Skeletal muscle tissue (tissue), 4 donors: ENCODE measurements around the gene NTN3. TPM values are rescaled to one million over a fixed set of nuclear protein-coding genes. Genes with fewer than 3 reads are reported as not detected.
A peak's percentile ranks its signal among the peaks of the same experiment; 100 is the strongest.

Source experiments
- H3K27ac ChIP-seq: one replicate; pipeline ENCODE4 v1.7.0; 2013; ENCODE audit warnings: mild to moderate bottlenecking, low read depth, low read length, inconsistent platforms
- H3K27me3 ChIP-seq, 3 donors: one replicate each; pipeline ENCODE4 v1.7.0; 2013; ENCODE audit warnings: low read length in 3 of 3; ENCODE audit not compliant: control insufficient read depth in 3 of 3, insufficient read depth in 3 of 3
- H3K36me3 ChIP-seq, 3 donors: one replicate each; pipeline ENCODE4 v1.7.0; 2013; ENCODE audit warnings: low read length in 3 of 3; ENCODE audit not compliant: control insufficient read depth in 3 of 3, insufficient read depth in 3 of 3
- H3K4me1 ChIP-seq, 3 donors: one replicate each; pipeline ENCODE4 v1.7.0; 2013; ENCODE audit warnings: low read length in 3 of 3, mild to moderate bottlenecking in 3 of 3; ENCODE audit not compliant: control insufficient read depth in 3 of 3, insufficient read depth in 3 of 3
- H3K4me3 ChIP-seq, 3 donors: one replicate each; pipeline ENCODE4 v1.7.0; 2013; ENCODE audit warnings: low read length in 3 of 3
- H3K9ac ChIP-seq, 3 donors: one replicate each; pipeline ENCODE4 v1.7.0; 2013; ENCODE audit warnings: low read length in 3 of 3, mild to moderate bottlenecking in 3 of 3, moderate library complexity in 2 of 3, low read depth in 1 of 3
- H3K9me3 ChIP-seq, 3 donors: one replicate each; pipeline ENCODE4 v1.7.0; 2013; ENCODE audit warnings: low read length in 3 of 3; ENCODE audit not compliant: control insufficient read depth in 3 of 3
- total RNA-seq: library from RNA; depleted of rRNA; stranded (reverse); fragments of >200 nt; gene quantifications from one replicate; pipeline ENCODE4 v1.2.3, GENCODE V29; 2014
- donor health status: Osteomylitis.

Gene NTN3
- total RNA-seq, 1 donor from 2014 or later, result 5.2 TPM

DNA sequence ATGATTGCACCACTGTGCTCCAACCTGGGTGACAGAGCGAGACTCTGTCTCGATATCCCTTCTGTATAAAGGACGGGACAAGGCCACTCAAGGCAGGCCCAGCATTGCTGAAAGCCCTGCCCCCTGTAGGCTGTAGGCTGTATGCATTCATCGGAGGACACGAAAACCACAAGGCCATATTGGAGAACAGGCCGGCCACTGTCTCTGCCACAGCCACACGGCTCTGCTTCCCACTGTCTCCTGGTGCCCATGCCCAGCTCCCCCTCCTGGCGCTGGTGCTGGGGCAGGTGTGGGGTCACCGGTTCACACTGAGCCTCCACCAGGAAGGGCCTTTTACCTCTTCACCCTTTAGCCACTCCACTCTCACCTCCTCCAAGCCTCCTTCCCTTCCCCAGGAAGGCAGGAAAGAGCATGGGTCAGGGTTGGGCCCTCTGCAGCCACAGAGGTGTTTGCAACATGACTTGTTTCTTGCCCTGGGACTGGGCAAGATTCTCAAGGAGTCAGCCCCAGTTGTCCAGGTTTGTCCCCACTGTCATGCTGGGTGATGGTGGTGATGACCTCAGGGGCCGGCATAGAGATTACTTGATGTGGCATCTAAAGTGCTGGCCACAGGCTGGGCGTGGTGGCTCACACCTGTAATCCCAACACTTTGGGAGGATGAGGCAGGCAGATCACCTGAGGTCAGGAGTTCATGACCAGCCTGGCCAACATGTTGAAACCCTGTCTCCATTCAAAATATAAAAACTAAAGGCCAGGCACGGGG is 5.3 kb upstream of the NTN3 start:
- Histone ChIP-seq H3K4me3 (no peak overlapping the region), H3K36me3 (no peaks in the 10 kb centered on the region), H3K9me3 (no peaks in the 10 kb centered on the region), H3K27me3 (peaks cover 7 to 22% (median 16%) of the 10 kb centered on the region in 3 donors), H3K27ac (no peak overlapping the region), H3K9ac (no peak overlapping the region), H3K4me1 (peaks cover 20 to 34% (median 31%) of the 10 kb centered on the region in 3 donors)

DNA sequence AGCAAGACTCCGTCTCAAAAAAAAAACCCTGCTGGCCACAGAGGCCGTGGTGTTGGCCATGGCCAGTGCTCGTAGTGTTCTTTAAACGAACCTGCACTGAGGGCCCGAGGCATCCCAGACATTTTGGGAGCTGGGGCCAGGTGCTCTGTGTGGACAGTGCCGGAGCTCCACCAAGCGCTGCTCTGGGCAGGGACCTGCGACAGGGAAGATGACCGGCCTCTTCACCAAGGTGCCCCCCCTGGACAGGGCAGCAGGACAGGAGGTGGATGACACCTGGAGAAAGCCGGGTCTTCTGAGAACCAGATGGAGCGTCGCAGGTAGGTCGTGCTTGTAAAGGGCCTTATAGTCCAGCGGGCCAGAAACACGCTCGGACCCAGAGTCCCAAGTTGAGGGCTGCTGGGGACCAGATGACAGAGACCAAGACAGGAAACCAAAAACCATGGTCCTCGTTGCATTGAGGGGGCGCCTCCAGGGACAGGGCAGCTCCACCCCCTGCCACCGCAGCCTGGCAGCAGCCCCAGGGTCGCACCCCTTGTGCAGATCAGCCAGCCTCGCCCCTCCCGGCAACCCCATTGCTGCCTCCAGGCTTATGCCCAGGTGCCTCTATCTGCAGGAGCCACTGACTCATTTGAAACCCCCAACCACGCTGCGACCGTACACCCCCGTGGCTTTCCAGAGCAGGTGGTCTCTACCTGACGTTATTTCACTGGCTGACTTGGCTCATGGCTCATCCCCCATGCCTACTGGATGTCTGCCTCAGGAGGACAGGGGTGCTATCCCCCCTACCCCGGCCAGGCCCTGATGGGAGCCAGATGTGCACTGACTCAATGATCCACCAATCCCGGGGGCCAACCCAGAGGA is 4.2 kb upstream of the NTN3 start:
- H3K36me3 ChIP-seq, result no peaks in the 10 kb centered on the region
- H3K27me3 ChIP-seq, result peaks cover 11 to 28% (median 18%) of the 10 kb centered on the region in 3 donors
- H3K4me3 ChIP-seq, result peak overlapping the region in 2 of 3 donors; percentile 60 to 67
- no peaks in the 10 kb centered on the region for H3K9me3 ChIP-seq
- H3K4me1 ChIP-seq, result peaks cover 20 to 40% (median 32%) of the 10 kb centered on the region in 3 donors
- no peak overlapping the region for H3K27ac ChIP-seq
- H3K9ac ChIP-seq, result peak overlapping the region; percentile 33 to 74 (median 45)

DNA sequence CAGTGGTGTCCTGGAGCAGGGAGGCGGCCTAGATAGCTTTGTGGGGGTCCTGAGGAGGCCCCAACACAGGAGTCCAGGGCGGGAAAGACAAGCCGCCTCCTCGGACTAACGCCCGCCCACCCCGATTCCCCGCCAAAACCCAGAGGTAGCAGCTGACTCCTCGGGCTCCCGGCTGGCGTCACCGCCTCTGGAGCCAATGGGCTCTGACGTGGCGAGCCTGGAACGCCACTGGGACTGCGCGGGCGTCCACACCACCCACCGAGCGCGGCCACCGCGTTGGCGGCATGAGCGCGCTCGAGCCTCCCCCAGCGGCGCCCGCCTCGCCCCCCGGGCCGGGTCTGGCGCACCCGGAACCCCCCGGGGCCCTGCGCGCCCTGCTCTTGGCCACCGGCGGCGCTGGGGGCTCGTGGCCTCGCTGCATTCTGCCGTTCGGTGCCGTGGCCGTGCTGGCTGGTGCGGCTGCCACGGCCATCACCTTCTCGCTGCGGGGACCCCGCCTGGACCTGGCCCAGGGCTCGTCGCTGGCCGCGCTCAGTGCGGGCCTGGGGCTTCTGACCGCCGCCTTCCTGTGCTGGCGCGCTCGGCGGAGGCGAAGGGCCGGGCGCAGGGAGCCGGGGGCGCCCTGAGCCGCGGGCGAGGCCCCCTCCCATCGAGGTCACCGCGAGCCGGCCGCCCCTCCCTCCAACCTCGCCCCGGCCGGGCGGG is 3.4 kb upstream of the NTN3 start:
- H3K9me3 ChIP-seq, result no peaks in the 10 kb centered on the region
- H3K4me3 ChIP-seq, result peak overlapping the region; percentile 43 to 67 (median 60)
- H3K36me3 ChIP-seq, result no peaks in the 10 kb centered on the region
- H3K4me1 ChIP-seq, result peaks cover 20 to 46% (median 38%) of the 10 kb centered on the region in 3 donors
- H3K27me3 ChIP-seq, result peaks cover 14 to 36% (median 26%) of the 10 kb centered on the region in 3 donors
- peak overlapping the region; percentile 45 to 74 (median 61) for H3K9ac ChIP-seq
- H3K27ac ChIP-seq, result no peak overlapping the region

DNA sequence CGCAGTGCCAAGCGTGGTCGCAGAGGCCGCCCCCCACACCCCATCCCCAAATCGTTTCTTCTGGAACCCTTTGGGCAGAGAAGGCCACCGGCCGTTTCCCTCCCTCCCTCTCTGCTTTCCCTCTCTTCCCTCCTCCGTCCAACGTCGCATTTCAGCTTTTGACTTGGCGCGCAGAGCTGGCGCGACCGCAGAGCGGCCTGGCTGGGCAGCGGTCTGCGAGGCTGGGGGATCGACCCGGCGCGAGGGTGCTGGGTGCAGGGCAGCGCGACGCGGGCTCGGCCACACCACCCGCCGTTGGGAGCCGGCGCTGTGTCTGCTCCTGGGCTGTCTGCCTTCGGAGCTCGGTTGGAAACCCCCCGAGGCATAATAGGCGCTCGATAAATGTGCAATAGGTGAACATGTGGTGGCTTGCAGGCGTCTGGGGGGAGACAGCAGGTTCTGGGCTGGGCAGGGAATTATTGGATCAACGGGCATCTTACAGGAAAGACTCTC is 2.8 kb upstream of the NTN3 start:
- peak overlapping the region in 2 of 3 donors; percentile 61 to 74 for H3K9ac ChIP-seq
- peak overlapping the region; percentile 43 to 67 (median 60) for H3K4me3 ChIP-seq
- no peak overlapping the region for H3K27ac ChIP-seq
- H3K4me1 ChIP-seq, result peaks cover 20 to 52% (median 42%) of the 10 kb centered on the region in 3 donors
- no peaks in the 10 kb centered on the region for H3K9me3 ChIP-seq
- H3K36me3 ChIP-seq, result no peaks in the 10 kb centered on the region
- peaks cover 14 to 42% (median 32%) of the 10 kb centered on the region in 3 donors for H3K27me3 ChIP-seq

DNA sequence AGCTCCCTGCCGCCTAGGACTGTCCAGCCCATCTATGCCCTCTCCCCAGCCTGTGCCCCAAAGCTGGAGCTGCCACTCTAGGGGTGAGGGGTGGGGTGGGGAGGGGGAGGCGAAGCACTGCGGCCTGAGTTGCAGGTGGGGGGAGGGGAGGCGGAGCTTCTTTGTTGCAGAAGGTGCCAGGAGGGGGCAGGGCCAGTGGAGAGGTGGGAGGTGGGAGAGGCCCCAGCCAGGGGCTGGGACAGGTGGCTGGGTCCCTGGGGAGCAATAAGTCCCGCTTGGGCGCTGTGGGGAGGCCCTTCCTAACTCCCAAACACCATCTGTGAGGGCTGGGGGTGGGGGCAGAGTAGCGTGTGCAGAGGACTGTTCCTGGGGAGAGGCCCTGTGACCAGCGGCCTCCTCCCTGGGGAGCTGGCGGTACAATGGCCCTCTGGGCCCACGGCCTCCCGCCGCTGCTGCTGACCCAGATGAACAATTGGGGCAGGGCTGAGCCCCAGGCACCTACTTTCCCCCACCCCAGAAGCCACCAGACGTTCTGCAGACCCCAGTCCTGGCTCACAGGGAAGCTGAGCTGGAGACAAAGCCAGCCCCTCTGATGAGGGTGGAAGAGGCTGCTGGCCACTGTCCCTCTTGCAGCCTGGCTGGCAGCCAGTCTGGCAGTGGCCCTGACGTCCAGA is 2.2 kb upstream of the NTN3 start:
- Histone ChIP-seq H3K9me3 (no peaks in the 10 kb centered on the region), H3K4me1 (peaks cover 20 to 55% (median 42%) of the 10 kb centered on the region in 3 donors), H3K4me3 (peak overlapping the region in 2 of 3 donors; percentile 60 to 67), H3K27me3 (peaks cover 14 to 43% (median 35%) of the 10 kb centered on the region in 3 donors), H3K36me3 (no peaks in the 10 kb centered on the region), H3K27ac (no peak overlapping the region), H3K9ac (peak overlapping the region in 1 of 3 donors; percentile 40)

DNA sequence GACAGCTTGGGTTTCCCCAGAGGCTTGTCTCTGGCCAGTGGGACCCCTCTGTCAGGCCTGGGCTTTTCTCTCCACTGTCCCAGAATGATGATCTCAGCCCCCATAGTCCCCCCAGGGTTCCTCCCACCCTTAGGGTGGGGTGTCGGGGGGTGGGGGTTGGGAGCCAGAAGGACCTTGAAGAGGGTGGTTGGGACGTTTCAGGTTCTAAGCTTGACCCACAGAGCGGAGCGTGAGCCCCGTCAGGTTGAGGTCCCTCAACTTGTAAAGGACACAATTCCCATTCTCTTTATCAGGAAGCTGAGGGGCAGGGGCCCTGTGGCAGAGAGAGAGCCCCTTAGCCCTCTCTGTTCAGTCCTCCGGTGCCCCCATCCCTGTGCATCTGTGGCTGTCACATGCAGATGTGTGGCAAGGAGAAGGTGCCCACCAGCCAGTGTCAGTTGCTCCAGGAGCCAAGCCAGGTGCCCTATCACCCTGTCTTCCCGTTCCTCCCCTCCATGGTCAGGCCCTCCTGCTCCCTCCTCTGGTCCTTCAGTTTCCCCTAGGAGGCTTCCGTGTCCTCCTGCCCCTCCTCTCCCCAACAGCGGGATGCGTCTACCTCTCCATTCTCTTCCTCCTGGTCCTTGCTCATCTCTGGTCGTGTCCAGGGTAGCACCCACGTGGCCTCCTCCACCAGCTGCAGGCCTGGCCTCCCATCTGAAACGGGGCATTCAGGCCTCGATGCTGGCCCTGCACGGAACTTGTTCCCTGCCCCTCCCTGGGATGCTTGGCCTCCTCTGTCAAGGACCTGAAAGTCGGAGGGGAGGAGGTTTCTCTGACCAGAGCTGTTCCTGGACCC is 1.5 kb upstream of the NTN3 start:
- Histone ChIP-seq H3K4me3 (no peak overlapping the region), H3K27me3 (peaks cover 14 to 43% (median 35%) of the 10 kb centered on the region in 3 donors)

DNA sequence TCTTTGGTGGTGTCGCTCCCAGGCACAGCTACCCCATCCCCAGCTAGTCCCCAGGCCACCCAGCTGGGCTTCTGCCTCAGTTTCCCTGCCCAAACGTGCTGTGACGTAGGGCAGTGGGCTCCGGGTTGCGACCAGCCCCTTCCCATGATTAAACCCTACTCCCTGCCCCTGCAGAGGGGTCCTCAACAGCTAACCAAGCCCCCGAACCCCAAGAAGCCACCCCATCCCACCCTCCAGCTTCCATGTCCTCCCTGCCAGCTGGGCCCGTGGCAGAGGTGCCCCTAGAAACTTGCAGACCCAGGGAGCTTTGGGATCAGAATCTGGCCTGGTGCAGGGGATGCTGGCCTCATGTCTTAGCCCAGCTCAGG is 879 bp upstream of the NTN3 start:
- H3K27me3 ChIP-seq, result peaks cover 14 to 43% (median 35%) of the 10 kb centered on the region in 3 donors

More for the DNA sequence above, 1.5 kb upstream of the NTN3 start:
- no peak overlapping the region for H3K27ac ChIP-seq
- H3K9me3 ChIP-seq, result no peaks in the 10 kb centered on the region
- peaks cover 28 to 62% (median 48%) of the 10 kb centered on the region in 3 donors for H3K4me1 ChIP-seq
- H3K36me3 ChIP-seq, result no peaks in the 10 kb centered on the region
- peak overlapping the region in 1 of 3 donors; percentile 40 for H3K9ac ChIP-seq

DNA sequence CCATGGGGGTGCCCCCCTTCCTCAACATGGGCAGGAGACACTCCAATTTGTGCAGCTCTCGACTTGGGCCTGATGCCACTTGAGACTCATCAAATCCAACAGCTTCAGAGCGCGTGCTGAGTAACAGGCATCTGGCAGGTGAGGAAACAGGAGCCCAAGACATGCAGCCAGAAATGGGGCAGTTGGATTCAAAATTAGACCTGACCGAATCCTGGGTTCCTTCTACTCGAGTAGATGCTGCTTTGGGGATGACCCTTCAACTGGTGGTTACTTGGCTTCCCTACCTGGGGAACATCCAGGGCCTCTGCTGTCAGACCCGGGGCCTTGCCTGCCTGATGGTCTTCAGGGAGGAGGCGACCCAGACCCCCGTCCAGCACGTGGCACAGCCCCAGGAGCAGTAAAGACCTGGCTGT is 488 bp upstream of the NTN3 start:
- Histone ChIP-seq H3K27me3 (peaks cover 14 to 43% (median 35%) of the 10 kb centered on the region in 3 donors), H3K9ac (no peak overlapping the region), H3K27ac (no peak overlapping the region), H3K4me1 (peaks cover 29 to 65% (median 49%) of the 10 kb centered on the region in 3 donors), H3K9me3 (no peaks in the 10 kb centered on the region), H3K36me3 (no peaks in the 10 kb centered on the region), H3K4me3 (no peak overlapping the region)

More for the DNA sequence above, 879 bp upstream of the NTN3 start:
- Histone ChIP-seq H3K4me3 (no peak overlapping the region), H3K27ac (no peak overlapping the region), H3K9ac (no peak overlapping the region), H3K9me3 (no peaks in the 10 kb centered on the region), H3K4me1 (peaks cover 28 to 63% (median 48%) of the 10 kb centered on the region in 3 donors), H3K36me3 (no peaks in the 10 kb centered on the region)
